Measurements from ENCODE around the gene RNASE3.
"Not testable (repeated sequence)": the region's sequence is repeated elsewhere in the genome, so short reads cannot be mapped to it uniquely, and the experiment has no call there.

DNA sequence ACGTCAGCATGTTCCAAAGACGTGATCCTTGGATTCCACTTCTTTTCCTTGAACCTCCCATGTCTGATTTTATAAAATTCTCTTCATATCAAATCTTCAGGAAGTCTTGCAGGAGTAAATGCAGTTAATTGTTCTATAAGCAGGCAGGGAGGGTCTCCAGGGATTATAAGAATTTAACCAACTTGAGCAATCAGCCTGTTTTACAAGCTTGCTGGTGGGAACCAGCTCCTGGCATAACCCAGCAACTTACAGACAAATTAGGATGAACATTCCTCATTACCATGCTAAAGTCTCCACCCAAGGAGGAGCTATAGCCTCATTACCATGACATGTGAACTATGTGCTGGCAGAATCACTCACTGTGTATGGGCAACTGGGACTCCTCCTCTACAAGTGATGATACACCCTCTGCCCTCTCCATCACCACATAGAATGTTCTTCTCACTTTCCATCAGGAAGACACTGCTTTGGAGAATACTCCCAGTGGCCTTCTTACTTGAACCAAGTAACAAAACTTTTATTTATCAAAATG, 32.6 kb downstream of the RNASE3 start:
- TF ChIP-seq POLR2A, EP300, CTCF, POLR2AphosphoS5 (IDR thresholded peaks at IDR 0.05): not testable (repeated sequence)

All from gastroesophageal sphincter (tissue), 3 donors.